ENCODE results near the gene ASB1.

Gene ASB1

GRCh38 chr2:238398577-238398976 is 28.1 kb upstream of the ASB1 start:
- peaks cover 0 to 2% of the 10 kb centered on the region in 2 experiments for H3K36me3 ChIP-seq (ENCODE audit: control insufficient read depth in 1 of 2, insufficient read depth in 2 of 2, low read length in 2 of 2)
- H2BK5ac ChIP-seq (ENCODE audit: low read depth, low read length, poor library complexity), result no peak overlapping the region

GRCh38 chr2:238399094-238399493 is 27.6 kb upstream of the ASB1 start:
- no peak overlapping the region for H2BK5ac ChIP-seq (ENCODE audit: low read depth, low read length, poor library complexity)
- H3K14ac ChIP-seq (ENCODE audit: low read length), result no peak overlapping the region
- H2AFZ ChIP-seq (ENCODE audit: insufficient read depth, low read length, poor library complexity), result no peak overlapping the region
- no peaks in the 10 kb centered on the region for H3K27me3 ChIP-seq (ENCODE audit: insufficient read depth, low read length)
- H3K4me1 ChIP-seq (ENCODE audit: control insufficient read depth in 1 of 2, insufficient read depth in 2 of 2, low read length in 2 of 2), result no peaks in the 10 kb centered on the region
- no peak overlapping the region for H3K18ac ChIP-seq (ENCODE audit: low read length)
- no peak overlapping the region for H4K12ac ChIP-seq (ENCODE audit: low read depth, low read length)
- H2BK120ac ChIP-seq (ENCODE audit: insufficient read depth, low read length, poor library complexity), result no peak overlapping the region
- H3K79me2 ChIP-seq (ENCODE audit: control insufficient read depth, insufficient read depth, low read length, poor library complexity), result no peaks in the 10 kb centered on the region
- H3K36me3 ChIP-seq (ENCODE audit: control insufficient read depth in 1 of 2, insufficient read depth in 2 of 2, low read length in 2 of 2), result peaks cover 0 to 2% of the 10 kb centered on the region in 2 experiments
- no peak overlapping the region for H2AK5ac ChIP-seq (ENCODE audit: low read length)
- H3K27ac ChIP-seq (ENCODE audit: low read depth, low read length), result no peak overlapping the region
- no peaks in the 10 kb centered on the region for H3K9me3 ChIP-seq (ENCODE audit: insufficient read depth, low read depth, low read length)
- no peak overlapping the region for H3K9ac ChIP-seq (ENCODE audit: low read length)
- no peak overlapping the region for H3K4ac ChIP-seq (ENCODE audit: low read depth, low read length)
- no CpG with 5 or more reads among the region's 2 CpGs for WGBS (ENCODE audit: extremely low coverage, insufficient coverage, insufficient read length)
- DNase-seq, result no peak
- no peak overlapping the region for H4K91ac ChIP-seq (ENCODE audit: low read depth, low read length)
- no peak overlapping the region for H3K4me2 ChIP-seq (ENCODE audit: low read length)
- no peak overlapping the region for H2BK12ac ChIP-seq (ENCODE audit: low read length)
- H3K79me1 ChIP-seq (ENCODE audit: low read length), result no peaks in the 10 kb centered on the region
- H3K4me3 ChIP-seq (ENCODE audit: low read depth, low read length), result no peak overlapping the region
- no peak overlapping the region for H3K23ac ChIP-seq (ENCODE audit: low read length)
- H4K8ac ChIP-seq (ENCODE audit: low read depth, low read length), result no peak overlapping the region

More at GRCh38 chr2:238398577-238398976, 28.1 kb upstream of the ASB1 start:
- Histone ChIP-seq H4K8ac (ENCODE audit: low read depth, low read length) (no peak overlapping the region), H3K18ac (ENCODE audit: low read length) (no peak overlapping the region), H4K12ac (ENCODE audit: low read depth, low read length) (no peak overlapping the region), H2AK5ac (ENCODE audit: low read length) (no peak overlapping the region), H2BK12ac (ENCODE audit: low read length) (no peak overlapping the region), H3K27ac (ENCODE audit: low read depth, low read length) (no peak overlapping the region), H3K4me2 (ENCODE audit: low read length) (no peak overlapping the region), H2AFZ (ENCODE audit: insufficient read depth, low read length, poor library complexity) (no peak overlapping the region), H3K27me3 (ENCODE audit: insufficient read depth, low read length) (no peaks in the 10 kb centered on the region), H3K4ac (ENCODE audit: low read depth, low read length) (no peak overlapping the region), H2BK120ac (ENCODE audit: insufficient read depth, low read length, poor library complexity) (no peak overlapping the region), H3K9ac (ENCODE audit: low read length) (no peak overlapping the region), H3K9me3 (ENCODE audit: insufficient read depth, low read depth, low read length) (no peaks in the 10 kb centered on the region), H3K79me1 (ENCODE audit: low read length) (no peaks in the 10 kb centered on the region), H3K14ac (ENCODE audit: low read length) (no peak overlapping the region), H4K91ac (ENCODE audit: low read depth, low read length) (no peak overlapping the region), H3K4me3 (ENCODE audit: low read depth, low read length) (no peak overlapping the region), H3K79me2 (ENCODE audit: control insufficient read depth, insufficient read depth, low read length, poor library complexity) (no peaks in the 10 kb centered on the region), H3K4me1 (ENCODE audit: control insufficient read depth in 1 of 2, insufficient read depth in 2 of 2, low read length in 2 of 2) (no peaks in the 10 kb centered on the region), H3K23ac (ENCODE audit: low read length) (no peak overlapping the region)
- no peak for DNase-seq
- WGBS (ENCODE audit: extremely low coverage, insufficient coverage, insufficient read length), result no CpG with 5 or more reads among the region's 6 CpGs

- Histone ChIP-seq H3K9ac (ENCODE audit: low read length) (no peak overlapping the region), H2BK12ac (ENCODE audit: low read length) (no peak overlapping the region), H2BK5ac (ENCODE audit: low read depth, low read length, poor library complexity) (no peak overlapping the region), H3K27me3 (ENCODE audit: insufficient read depth, low read length) (no peaks in the 10 kb centered on the region), H3K9me3 (ENCODE audit: insufficient read depth, low read depth, low read length) (no peaks in the 10 kb centered on the region), H3K79me1 (ENCODE audit: low read length) (no peaks in the 10 kb centered on the region), H4K8ac (ENCODE audit: low read depth, low read length) (no peak overlapping the region), H3K14ac (ENCODE audit: low read length) (no peak overlapping the region), H3K4me1 (ENCODE audit: control insufficient read depth in 1 of 2, insufficient read depth in 2 of 2, low read length in 2 of 2) (no peaks in the 10 kb centered on the region), H3K27ac (ENCODE audit: low read depth, low read length) (no peak overlapping the region), H3K18ac (ENCODE audit: low read length) (no peak overlapping the region), H3K79me2 (ENCODE audit: control insufficient read depth, insufficient read depth, low read length, poor library complexity) (no peaks in the 10 kb centered on the region), H2AK5ac (ENCODE audit: low read length) (no peak overlapping the region), H3K4ac (ENCODE audit: low read depth, low read length) (no peak overlapping the region), H4K91ac (ENCODE audit: low read depth, low read length) (no peak overlapping the region), H3K4me3 (ENCODE audit: low read depth, low read length) (no peak overlapping the region), H3K36me3 (ENCODE audit: control insufficient read depth in 1 of 2, insufficient read depth in 2 of 2, low read length in 2 of 2) (peaks cover 0 to 2% of the 10 kb centered on the region in 2 experiments), H2AFZ (ENCODE audit: insufficient read depth, low read length, poor library complexity) (no peak overlapping the region), H2BK120ac (ENCODE audit: insufficient read depth, low read length, poor library complexity) (no peak overlapping the region), H3K4me2 (ENCODE audit: low read length) (no peak overlapping the region), H3K23ac (ENCODE audit: low read length) (no peak overlapping the region), H4K12ac (ENCODE audit: low read depth, low read length) (no peak overlapping the region)
- no CpG with 5 or more reads among the region's 8 CpGs for WGBS (ENCODE audit: extremely low coverage, insufficient coverage, insufficient read length)
- DNase-seq, result no peak
Observed at GRCh38 chr2:238401551-238401950, 25.2 kb upstream of the ASB1 start.

GRCh38 chr2:238403632-238404405 is 22.9 kb upstream of the ASB1 start:
- Histone ChIP-seq H2BK5ac (ENCODE audit: low read depth, low read length, poor library complexity) (no peak overlapping the region), H3K27me3 (ENCODE audit: insufficient read depth, low read length) (no peaks in the 10 kb centered on the region), H3K36me3 (ENCODE audit: control insufficient read depth in 1 of 2, insufficient read depth in 2 of 2, low read length in 2 of 2) (peaks cover 2% of the 10 kb centered on the region in 2 experiments), H2BK120ac (ENCODE audit: insufficient read depth, low read length, poor library complexity) (no peak overlapping the region), H2AFZ (ENCODE audit: insufficient read depth, low read length, poor library complexity) (no peak overlapping the region), H3K4ac (ENCODE audit: low read depth, low read length) (no peak overlapping the region), H3K79me1 (ENCODE audit: low read length) (no peaks in the 10 kb centered on the region), H3K14ac (ENCODE audit: low read length) (no peak overlapping the region), H3K9ac (ENCODE audit: low read length) (no peak overlapping the region), H4K91ac (ENCODE audit: low read depth, low read length) (no peak overlapping the region), H2AK5ac (ENCODE audit: low read length) (no peak overlapping the region), H3K23ac (ENCODE audit: low read length) (no peak overlapping the region), H3K4me3 (ENCODE audit: low read depth, low read length) (no peak overlapping the region), H3K27ac (ENCODE audit: low read depth, low read length) (no peak overlapping the region), H3K4me2 (ENCODE audit: low read length) (no peak overlapping the region), H3K18ac (ENCODE audit: low read length) (no peak overlapping the region), H4K8ac (ENCODE audit: low read depth, low read length) (no peak overlapping the region), H3K79me2 (ENCODE audit: control insufficient read depth, insufficient read depth, low read length, poor library complexity) (no peaks in the 10 kb centered on the region), H3K4me1 (ENCODE audit: control insufficient read depth in 1 of 2, insufficient read depth in 2 of 2, low read length in 2 of 2) (no peaks in the 10 kb centered on the region), H3K9me3 (ENCODE audit: insufficient read depth, low read depth, low read length) (no peaks in the 10 kb centered on the region), H2BK12ac (ENCODE audit: low read length) (no peak overlapping the region), H4K12ac (ENCODE audit: low read depth, low read length) (no peak overlapping the region)
- no peak for DNase-seq
- WGBS (ENCODE audit: extremely low coverage, insufficient coverage, insufficient read length), result no CpG with 5 or more reads among the region's 21 CpGs

Data from trophoblast cell (in vitro differentiated cells and primary cell).